ENCODE results near the gene MAB21L1.

Gene MAB21L1

GRCh38 chr13:35475960-35476943 lies at the start of gene MAB21L1:
Gene MAB21L1 (minus strand): TSS chr13:35476689. CDS start chr13:35476138, 551 bp downstream.
- no peak for DNase-seq (ENCODE audit: low spot score)

DNA sequence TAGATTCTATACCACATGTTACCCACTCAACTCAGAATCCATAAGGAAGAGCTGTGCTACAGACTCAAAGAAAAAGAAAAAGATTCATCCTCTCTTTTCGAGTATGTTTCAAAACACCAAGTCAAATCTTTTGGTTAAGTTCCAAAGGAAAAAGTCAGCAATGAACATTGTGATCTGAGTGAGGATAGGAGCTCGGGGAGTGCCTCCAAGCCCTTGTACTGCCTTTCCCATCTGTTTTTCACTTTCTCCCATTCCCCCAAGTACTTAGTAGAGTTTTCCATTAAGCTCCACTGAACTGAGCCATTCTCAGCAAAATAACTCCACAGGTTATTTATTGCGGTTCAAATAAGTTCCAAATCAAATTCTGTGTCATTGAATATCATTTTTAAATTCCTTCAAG lies 47.7 kb upstream of the MAB21L1 start:
- DNase-seq (ENCODE audit: low spot score), result no peak

DNA sequence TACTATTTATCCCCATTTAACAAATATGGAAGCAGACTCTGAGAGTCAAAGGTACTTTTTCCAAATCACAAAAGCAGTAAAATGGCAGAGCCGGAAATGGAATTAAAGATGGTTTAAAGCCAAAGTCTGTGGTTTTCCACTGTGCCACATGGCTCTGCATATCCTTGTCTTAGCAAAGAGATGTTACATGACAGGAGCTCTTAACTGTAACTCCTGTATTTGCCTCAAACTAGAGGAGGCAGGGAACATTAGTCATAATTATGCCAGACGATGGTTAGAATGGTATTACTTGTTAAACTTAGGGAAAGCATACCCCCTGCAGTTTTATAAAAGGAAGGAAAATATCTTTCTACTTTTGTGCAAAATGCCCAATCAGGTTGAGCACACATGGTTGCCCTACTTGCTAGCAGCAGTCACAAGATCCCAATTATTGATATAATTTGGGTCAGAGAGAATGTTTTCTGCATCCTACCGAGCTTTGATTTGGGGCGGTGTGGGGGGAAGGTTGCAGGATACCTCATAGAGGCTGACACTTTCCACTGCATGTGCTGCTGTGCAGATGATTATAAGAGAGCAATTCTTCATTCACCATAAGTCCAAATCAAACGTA lies 42.0 kb upstream of the MAB21L1 start:
- DNase-seq (ENCODE audit: low spot score), result no peak

- no peak for DNase-seq (ENCODE audit: low spot score)
These were observed 38.5 kb upstream of the MAB21L1 start for GRCh38 chr13:35514801-35515502.

DNA sequence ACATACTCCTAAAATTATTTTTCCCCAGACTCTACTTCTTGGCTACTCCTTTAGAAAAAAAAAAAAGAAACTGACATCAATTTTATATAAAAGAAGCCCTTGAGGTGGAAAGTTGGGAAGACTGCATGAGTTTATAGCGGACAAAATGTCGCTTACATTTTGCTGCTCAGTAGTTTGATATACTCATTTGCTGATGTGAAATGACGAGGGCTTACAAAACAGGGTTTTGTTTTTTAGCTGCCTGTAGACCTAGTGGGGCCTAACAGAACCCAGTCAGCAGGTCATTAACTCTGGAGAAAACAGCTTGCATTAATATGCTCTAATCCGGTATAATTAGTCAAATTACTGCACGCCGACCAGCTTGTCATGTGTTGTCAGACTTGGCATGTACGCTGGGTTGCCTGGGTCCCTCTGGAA lies 37.6 kb upstream of the MAB21L1 start:
- DNase-seq (ENCODE audit: low spot score), result no peak

DNA sequence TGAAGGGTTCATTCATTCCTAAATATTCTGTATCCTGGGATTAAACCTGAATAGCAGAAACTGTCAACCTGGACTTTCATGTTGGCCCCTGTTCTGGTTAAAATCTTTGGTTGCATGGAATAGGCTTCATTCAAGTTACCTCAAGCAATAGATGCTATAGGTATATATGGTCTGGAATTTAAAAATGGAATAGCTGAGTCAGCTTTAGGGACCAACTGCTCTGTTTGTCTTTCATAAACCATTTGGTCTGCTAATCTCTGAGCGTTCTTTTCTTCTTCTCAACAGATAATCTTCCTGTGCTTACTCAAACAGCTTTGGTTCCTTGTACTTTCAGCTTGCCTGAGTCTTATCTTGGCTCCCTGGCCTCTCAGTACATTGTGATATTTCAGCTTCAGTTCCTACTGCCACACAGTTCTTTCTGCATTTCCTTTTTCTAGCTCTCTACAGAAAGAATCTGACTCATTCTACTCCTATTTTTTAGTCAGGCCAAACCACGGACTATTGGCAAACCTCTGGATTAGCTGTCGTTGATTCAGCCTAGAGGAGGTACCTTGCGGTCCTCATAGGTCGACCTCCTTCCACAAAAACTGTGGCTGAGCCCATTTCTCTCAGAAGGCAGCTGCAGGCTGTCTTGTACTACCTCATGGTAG lies 35.9 kb upstream of the MAB21L1 start:
- no peak for DNase-seq (ENCODE audit: low spot score)

GRCh38 chr13:35502456-35502855 lies 26.0 kb upstream of the MAB21L1 start:
- no peak for DNase-seq (ENCODE audit: low spot score)

DNA sequence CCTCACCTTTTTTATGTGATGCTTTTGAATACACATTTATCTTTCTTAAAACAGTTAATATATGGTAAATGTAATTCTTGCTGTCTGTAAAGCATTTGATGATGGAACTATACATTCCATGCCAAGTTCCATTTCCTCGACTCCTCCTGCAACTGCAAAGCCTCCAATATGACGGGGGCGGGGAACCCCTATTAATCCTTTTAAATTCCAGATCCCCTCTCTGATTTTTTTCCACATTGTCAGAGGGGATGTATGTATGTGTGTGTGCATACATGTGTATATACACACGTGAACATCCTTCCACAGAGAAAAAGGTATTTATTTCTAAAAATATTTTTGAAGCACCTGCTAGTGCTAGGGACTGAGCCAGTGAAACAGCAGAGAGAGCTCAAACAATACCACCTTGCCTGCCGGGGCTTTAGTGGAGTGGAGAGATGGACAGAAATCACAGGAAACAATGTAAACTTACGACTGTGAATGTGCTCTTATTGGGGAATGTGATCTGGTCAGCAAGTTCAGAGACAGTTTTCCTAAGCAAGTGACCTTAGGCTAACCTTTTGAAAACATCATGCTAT lies 25.3 kb upstream of the MAB21L1 start:
- no peak for DNase-seq (ENCODE audit: low spot score)

GRCh38 chr13:35500144-35500543 lies 23.7 kb upstream of the MAB21L1 start:
- no peak for DNase-seq (ENCODE audit: low spot score)

DNA sequence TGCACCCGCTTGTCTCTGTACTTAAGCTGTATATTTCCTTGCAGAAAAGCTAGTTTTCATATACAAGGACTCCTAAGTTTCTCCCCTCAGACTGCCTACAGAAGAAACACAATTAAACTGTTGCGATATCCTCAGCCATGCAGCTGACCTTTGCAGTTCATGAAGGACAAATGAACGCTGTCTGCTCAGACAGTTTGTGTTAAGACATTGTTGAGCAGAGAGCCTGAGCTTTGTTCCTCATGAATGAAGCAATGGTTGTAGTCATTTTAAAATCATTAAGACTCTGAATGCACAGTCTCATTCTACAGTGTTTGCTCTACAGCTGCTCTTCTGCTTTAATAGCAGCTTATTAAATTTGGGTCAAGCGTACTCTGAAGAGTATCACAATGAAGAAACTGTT lies 23.2 kb upstream of the MAB21L1 start:
- no peak for DNase-seq (ENCODE audit: low spot score)

DNA sequence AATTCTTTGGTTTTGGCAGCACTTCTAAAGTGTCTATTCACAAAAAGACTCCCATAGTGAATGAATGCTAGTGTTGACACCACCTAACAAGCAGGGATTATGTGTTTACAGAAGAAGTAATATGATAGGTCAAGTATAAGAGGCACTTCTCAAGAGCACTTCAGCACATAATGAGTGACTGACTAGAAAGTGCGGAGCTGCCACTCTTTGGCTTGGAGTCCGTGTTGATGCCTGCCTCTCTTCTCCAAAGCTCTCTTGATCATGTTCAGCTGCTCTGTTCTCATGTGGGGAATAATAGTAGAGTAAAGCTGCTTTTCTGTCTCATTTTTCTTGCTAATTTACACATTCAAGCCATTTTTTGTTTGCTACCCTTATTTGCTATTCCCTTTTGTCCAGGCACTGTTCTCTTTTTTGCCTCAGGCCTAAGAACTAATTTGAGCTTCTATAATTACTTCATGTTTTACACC lies 22.7 kb upstream of the MAB21L1 start:
- DNase-seq (ENCODE audit: low spot score), result no peak

- DNase-seq (ENCODE audit: low spot score), result no peak
These were observed 21.7 kb upstream of the MAB21L1 start for GRCh38 chr13:35498231-35498630.

- no peak for DNase-seq (ENCODE audit: low spot score)
These were observed 20.4 kb upstream of the MAB21L1 start for GRCh38 chr13:35496761-35497386.

DNA sequence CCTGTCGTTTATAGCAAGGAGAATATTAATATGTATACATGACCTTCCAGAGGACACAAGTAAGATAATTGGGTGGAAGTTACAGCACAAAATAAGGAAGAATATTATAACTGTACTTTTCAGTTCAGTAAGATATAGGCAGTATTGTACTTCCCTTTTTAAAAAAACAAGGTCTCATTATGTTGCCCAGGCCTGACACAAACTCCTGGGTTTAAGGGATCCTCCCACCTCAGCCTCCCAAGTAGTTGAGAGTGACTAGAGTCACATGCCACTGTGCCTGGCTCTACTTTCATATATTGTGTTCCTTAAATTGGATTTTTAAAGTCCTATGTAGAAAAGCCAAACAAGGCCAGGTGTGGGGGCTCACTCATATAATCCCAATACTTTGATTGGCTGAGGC lies 19.5 kb upstream of the MAB21L1 start:
- DNase-seq (ENCODE audit: low spot score), result no peak

- no peak for DNase-seq (ENCODE audit: low spot score)
These were observed 12.6 kb upstream of the MAB21L1 start for GRCh38 chr13:35489050-35489449.

GRCh38 chr13:35485424-35485823 lies 8.9 kb upstream of the MAB21L1 start:
- no peak for DNase-seq (ENCODE audit: low spot score)

DNA sequence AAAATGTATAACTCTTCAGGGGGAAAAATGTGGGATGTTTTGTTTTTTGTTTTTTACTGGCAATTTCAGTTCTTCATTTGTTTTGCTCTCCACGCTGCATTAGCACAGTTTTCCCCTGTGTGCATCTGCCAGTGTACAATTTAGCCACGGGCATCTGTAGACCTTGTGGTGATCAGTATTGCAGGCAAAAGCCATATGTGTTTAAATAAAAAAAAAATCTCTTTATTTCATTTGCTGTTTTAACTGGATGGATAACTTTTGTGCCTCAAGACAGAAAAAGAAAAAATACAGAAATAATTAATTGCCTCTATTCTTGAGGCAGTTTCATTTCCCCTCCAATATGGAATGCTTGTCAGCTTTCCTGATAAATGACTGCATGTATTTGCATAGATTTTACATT lies 7.9 kb upstream of the MAB21L1 start:
- no peak for DNase-seq (ENCODE audit: low spot score)

DNA sequence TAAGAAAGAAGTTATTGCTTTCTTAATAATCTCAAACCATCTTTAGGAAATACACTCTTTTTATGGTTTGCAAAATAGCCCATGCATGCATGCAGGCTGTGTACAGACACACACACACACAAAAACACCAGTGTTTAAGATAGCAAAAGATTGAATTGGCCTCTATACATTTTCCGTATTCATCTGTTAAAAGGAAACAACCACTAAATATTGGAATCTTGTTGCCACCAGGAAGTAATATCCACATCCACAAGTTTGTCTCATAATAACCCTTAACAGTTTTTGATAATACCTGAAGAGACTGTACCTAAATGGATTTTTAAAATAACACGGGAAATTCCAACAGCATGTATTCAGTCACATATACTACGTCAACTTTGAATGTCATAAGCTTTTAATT lies 7.3 kb upstream of the MAB21L1 start:
- no peak for DNase-seq (ENCODE audit: low spot score)

DNA sequence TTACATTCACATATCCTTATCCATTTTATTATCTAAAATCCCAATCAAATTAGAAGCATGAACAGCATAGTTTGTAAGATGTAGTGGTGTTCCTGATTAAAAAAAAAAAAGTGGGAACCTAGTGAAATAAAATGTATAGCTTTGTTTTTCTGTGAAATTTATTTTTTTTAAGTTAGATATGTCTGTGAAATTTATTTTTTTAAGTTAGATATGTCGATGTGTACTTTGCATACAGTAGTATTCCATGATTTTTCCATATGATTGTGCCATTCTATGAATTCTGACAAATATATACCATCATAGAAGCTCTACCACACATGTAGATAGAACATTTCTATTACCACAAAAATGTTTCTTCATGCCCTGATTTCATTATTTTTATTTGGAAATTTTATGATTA lies 6.0 kb upstream of the MAB21L1 start:
- DNase-seq (ENCODE audit: low spot score), result no peak

DNA sequence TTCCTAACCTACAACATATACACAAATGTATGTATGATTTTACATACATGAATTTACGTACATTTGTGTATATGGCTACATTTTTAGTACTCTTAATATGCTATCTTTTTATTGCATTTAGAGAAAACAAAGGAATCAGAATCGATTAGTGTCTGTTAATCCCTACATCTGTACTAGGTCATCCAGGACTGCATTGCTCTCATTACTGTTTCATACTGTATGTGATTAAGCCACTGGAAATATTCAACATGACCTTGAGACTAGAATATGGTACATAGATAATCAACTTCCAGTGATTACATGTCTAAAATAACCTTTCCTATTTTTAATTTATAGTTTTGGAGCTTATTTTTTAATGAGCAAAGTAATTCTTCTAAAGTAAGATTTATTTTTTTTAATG lies 5.3 kb upstream of the MAB21L1 start:
- DNase-seq (ENCODE audit: low spot score), result no peak

GRCh38 chr13:35480346-35480745 lies 3.9 kb upstream of the MAB21L1 start:
- DNase-seq (ENCODE audit: low spot score), result no peak
